Stimulated activated memory B cell treated with anti-CD40 and anti-IgM and Interleukin-4, amounts not matched to agents 10 μg/mL and 1 μg/mL and 100 μg/mL, for 72 hours (primary cell): ENCODE results near the gene KRI1.
A peak's percentile ranks its signal among the peaks of the same experiment; 100 is the strongest.
"Not testable (repeated sequence)": the region's sequence is repeated elsewhere in the genome, so short reads cannot be mapped to it uniquely, and the experiment has no call there.

Experiments
- ATAC-seq: fragments of 150-1000 bp; cut with Tn5 transposase; 2 replicates; pipeline ENCODE4 v1.10.0; 2021
- H3K27ac Mint-ChIP-seq: one replicate; pipeline ENCODE4 v1.8.0; 2022; ENCODE audit warnings: mild to moderate bottlenecking, mixed read lengths
- H3K27me3 Mint-ChIP-seq: one replicate; pipeline ENCODE4 v1.8.0; 2022; ENCODE audit warnings: mixed read lengths
- H3K36me3 Mint-ChIP-seq: one replicate; pipeline ENCODE4 v1.8.0; 2022; ENCODE audit warnings: mixed read lengths
- H3K4me1 Mint-ChIP-seq: one replicate; pipeline ENCODE4 v1.8.0; 2022; ENCODE audit warnings: mixed read lengths
- H3K4me3 Mint-ChIP-seq: one replicate; pipeline ENCODE4 v1.8.0; 2022; ENCODE audit warnings: mild to moderate bottlenecking, moderate library complexity, mixed read lengths
- H3K9me3 Mint-ChIP-seq: one replicate; pipeline ENCODE4 v1.8.0; 2022; ENCODE audit warnings: mixed read lengths

The KRI1 gene

DNA sequence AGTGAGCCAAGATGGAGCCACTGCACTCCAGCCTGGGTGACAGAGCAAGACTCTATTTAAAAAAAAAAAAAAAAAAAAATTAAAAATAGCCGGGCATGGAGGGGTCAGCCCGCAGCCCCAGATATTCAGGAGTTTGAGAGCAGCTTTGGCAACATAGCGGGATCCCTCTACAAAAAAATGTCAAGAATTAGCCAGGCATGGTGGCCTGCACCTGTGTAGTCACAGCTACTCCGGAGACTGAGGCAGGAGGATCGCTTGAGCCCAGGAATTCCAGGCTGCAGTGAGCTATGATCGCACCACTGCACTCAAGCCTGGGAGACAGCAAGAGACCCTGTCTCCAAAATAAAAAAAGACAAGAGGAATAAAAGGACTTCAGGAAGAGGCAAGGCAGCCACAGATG lies 20.6 kb upstream of the KRI1 start:
- no peak for ATAC-seq
- Mint-ChIP-seq H3K4me1 (peaks cover 28% of the 10 kb centered on the region), H3K36me3 (no peaks in the 10 kb centered on the region), H3K9me3 (peaks cover 6% of the 10 kb centered on the region), H3K27me3 (no peaks in the 10 kb centered on the region), H3K27ac (no peak overlapping the region), H3K4me3 (no peak overlapping the region)

DNA sequence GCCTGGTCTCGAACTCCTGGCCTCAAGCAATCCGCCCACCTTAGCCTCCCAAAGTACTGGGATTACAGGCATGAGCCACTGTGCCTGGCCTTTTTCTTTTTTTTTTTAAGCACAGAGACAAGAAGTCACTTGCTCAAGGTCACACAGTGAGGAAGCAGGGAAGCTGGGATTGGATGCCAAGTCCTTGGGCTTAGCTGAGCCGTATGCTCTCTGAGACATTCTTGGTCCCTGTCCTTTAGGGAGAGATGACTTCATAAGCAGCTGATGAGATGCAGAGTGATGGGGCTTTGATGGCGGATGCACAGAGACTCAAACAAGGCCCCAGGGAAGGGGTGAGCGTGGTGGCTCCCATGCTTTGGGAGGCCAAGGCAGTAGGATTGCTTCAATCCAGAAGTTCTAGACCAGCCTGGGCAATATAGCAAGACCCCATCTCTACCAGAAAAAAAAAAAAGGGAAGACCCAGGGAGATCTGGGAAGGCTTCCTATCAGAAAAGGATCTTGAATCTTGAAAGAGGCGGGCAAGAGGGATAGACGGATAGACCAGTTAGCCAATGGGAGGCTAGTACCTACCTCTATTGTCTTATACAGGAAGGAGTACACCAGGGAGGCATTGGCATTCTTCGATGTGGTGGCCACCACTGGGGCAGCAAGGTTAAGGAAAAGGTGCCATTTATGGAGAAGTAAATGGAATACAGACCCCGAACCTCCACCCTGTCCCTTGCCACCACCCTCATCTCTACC lies 17.4 kb upstream of the KRI1 start:
- Mint-ChIP-seq H3K9me3 (peaks cover 6% of the 10 kb centered on the region), H3K27me3 (no peaks in the 10 kb centered on the region), H3K4me3 (no peak overlapping the region), H3K36me3 (no peaks in the 10 kb centered on the region), H3K27ac (no peak overlapping the region), H3K4me1 (peaks cover 36% of the 10 kb centered on the region)
- no peak for ATAC-seq

DNA sequence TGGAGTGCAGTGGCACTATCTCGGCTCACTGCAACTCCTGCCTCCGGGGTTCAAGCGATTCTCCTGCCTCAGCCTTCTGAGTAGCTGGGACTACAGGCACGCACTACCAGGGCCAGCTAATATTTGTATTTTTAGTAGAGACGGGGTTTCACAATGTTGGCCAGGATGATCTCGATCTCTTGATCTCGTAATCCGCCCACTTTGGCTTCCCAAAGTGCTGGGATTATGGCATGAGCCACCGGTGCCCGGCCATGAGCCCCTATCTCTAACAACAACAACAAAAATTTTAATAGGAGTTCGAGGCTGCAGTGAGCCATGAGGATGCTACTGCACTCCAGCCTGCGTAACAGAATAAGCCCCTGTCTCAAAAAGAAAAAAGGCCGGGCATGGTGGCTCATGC lies 16.3 kb upstream of the KRI1 start:
- no peaks in the 10 kb centered on the region for H3K9me3 Mint-ChIP-seq
- no peaks in the 10 kb centered on the region for H3K36me3 Mint-ChIP-seq

DNA sequence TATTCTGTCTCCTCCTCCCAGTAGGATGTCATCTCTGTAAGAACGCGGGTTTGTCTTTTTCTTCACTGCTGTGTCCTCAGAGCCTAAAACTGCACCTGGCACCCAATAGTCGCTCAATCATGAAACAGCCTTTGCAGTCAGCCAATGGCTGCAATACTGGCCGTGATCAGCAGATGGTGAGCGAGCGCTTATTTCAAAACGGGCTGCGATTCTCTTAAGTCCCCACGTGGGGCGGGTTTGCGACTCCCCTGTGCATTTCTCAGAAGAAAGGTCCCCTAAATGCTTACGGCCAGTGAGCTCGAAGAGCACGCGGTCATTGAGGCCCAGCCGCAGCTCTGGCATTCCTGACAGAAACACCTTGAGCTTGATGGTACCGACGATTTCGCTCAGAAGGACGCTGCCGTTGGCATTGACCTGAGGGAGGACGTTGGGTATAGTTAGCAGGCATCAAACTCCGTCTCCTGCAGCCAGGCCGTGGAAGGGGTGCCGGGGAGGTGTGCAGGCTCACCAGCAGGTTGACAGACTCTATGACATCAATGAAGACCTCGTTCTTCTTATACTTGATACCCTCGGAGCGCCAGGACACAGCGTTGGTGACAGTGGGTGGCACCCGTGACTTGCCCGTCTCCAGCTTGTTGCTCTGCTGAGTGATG lies 15.3 kb upstream of the KRI1 start:
- H3K27ac Mint-ChIP-seq: no peak overlapping the region
- H3K4me3 Mint-ChIP-seq: peak overlapping the region; percentile 25
- no peaks in the 10 kb centered on the region for H3K36me3 Mint-ChIP-seq
- H3K9me3 Mint-ChIP-seq: no peaks in the 10 kb centered on the region
- ATAC-seq: peak; percentile 90
- H3K27me3 Mint-ChIP-seq: no peaks in the 10 kb centered on the region
- H3K4me1 Mint-ChIP-seq: peaks cover 27% of the 10 kb centered on the region

More for the DNA sequence above, 16.3 kb upstream of the KRI1 start:
- H3K27me3 Mint-ChIP-seq: no peaks in the 10 kb centered on the region
- ATAC-seq: no peak
- no peak overlapping the region for H3K27ac Mint-ChIP-seq
- peaks cover 27% of the 10 kb centered on the region for H3K4me1 Mint-ChIP-seq
- H3K4me3 Mint-ChIP-seq: no peak overlapping the region

DNA sequence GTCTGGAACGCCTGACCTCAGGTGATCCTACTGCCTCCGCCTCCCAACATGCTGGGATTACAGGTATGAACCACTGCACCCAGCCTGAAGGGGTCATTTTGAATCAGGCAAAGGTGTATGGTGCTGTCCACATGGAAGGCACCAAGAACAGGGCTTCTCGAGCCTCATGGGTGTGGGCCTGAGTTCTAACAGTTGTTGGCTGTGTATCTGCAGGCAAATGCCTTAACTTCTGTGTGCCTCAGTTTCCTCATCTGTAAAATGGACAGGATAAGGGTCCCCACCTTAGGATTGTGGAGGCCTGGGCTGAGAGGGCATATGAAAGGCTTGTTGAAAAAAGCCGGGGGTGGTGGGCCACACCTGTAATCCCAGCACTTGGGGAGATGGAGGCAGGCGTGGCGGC lies 12.1 kb upstream of the KRI1 start:
- no peaks in the 10 kb centered on the region for H3K36me3 Mint-ChIP-seq
- H3K27me3 Mint-ChIP-seq: no peaks in the 10 kb centered on the region
- no peaks in the 10 kb centered on the region for H3K9me3 Mint-ChIP-seq
- no peak for ATAC-seq
- peaks cover 13% of the 10 kb centered on the region for H3K4me1 Mint-ChIP-seq
- no peak overlapping the region for H3K4me3 Mint-ChIP-seq
- no peak overlapping the region for H3K27ac Mint-ChIP-seq

DNA sequence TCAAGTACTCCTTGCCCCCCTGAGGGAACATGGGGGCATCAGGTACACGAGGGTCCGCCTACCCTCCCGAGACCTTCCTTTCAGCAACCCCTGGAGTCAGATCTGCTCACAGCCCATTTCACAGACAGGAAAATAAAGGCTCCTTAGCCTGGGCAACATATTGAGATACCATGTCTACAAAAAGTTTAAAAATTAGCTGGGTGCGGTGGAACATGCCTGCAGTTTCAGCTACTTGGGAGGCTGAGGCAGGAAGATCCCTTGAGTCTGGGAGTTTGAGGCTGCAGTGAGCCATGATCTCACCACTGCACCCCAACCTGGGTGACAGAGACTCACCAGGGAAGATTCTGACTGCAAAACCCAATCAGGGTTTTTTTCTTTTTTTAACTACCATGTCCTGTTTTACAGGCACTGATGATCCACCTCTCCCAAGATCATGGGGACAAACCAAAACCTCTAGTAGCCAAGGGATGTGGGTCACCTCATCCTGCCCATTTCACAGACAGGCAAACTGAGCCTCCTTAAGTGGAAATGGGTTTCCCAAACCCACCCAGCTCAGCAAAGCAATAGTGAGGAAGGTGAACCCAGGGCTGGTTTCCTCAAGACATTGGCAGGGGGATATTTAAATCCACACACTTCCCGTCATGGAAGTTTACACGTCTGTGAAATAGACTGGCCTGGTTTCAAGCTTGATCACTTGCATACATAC lies 9.4 kb upstream of the KRI1 start:
- Mint-ChIP-seq H3K36me3 (no peaks in the 10 kb centered on the region), H3K27me3 (no peaks in the 10 kb centered on the region), H3K27ac (no peak overlapping the region), H3K9me3 (no peaks in the 10 kb centered on the region), H3K4me3 (no peak overlapping the region), H3K4me1 (peaks cover 15% of the 10 kb centered on the region)
- ATAC-seq: no peak

DNA sequence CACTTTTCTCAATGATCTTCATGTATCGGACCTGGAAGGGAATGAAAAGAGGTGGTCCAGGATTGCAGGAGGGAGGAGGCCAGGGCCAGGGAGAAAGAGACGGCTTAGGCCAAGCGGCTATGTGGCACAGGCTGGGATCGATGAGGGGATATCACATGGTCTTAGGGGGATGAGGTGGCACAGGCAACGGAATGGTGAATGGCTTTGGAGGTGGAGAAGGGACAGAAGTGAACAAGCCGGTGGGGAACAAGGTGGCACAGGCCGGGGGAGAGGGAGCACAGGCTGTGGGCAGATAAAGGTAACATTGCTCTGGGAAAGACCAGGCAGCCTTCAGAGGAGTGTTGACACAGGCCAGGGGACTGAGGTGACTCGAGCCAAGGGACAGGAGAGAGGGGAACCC lies 8.7 kb upstream of the KRI1 start:
- no peaks in the 10 kb centered on the region for H3K27me3 Mint-ChIP-seq
- ATAC-seq: no peak
- H3K4me3 Mint-ChIP-seq: no peak overlapping the region
- no peaks in the 10 kb centered on the region for H3K9me3 Mint-ChIP-seq
- no peak overlapping the region for H3K27ac Mint-ChIP-seq
- H3K36me3 Mint-ChIP-seq: no peaks in the 10 kb centered on the region
- peaks cover 17% of the 10 kb centered on the region for H3K4me1 Mint-ChIP-seq

DNA sequence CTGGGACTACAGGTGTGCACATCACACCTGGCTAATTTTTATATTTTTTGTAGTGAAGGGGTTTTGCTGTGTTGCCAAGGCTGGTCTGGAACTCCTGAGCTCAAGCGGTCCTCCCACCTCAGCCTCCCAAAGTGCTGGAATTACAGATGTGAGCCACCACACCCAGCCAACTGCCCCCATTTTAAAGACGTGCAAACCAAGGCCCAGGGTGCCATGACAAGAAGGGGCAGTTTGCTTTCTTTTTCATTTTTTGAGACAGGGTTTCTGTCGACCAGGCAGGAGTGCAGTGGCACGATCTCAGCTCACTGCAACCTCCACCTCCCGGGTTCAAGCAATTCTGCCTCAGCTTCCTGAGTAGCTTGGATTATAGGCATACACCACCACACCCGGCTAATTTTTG lies 8.0 kb upstream of the KRI1 start:
- ATAC-seq: not testable (repeated sequence)

DNA sequence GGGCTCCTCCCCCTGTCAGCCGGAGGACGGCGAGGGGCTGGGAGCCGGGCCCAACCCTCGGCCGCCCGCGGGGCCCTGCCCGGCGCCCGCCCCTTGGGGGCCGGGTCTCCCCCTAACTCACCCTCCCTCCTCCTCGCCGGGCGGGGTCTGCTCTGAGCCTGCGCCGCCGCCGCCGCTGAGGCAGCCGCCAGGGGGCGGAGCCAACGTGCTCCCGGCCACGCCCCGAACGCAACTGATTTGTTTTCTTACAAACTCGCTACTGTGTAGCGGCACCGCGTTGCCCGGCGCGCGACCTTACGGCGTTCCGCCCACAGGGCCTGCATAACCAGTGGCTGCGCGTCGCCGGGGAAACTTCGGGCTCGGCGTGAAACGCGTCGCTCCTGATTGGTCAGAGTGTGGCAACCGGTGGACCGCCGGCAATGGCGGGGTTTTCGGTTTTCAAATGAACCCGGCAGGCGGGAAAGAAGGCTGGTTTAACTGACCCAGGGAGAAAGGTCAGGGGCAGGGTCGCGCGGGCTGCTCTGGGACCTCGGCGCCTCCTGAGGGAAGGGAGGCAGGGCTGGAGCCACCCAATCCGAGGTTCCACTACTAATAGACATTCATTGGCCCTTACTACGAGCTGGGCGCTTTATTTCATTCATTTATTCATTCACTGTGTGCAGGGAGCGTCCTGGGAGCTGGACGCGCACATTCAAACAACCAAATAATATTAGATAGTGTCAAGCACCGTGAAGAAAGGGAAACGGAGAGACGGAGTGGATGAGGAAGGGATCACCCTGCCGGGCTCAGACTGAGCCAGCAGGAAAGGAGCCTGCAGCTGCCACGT lies 3.2 kb upstream of the KRI1 start, which contains the start of gene CDKN2D:
CDKN2D (minus strand) TSS at position 154 of the 826 bp plus-strand sequence. CDS start 326 bp downstream, outside the sequence.
- Mint-ChIP-seq H3K27me3 (no peaks in the 10 kb centered on the region), H3K4me3 (peak within 1 kb of the TSS; percentile 82), H3K4me1 (peaks cover 60% of the 10 kb centered on the region), H3K36me3 (no peaks in the 10 kb centered on the region), H3K27ac (peak within 1 kb of the TSS; percentile 86), H3K9me3 (no peaks in the 10 kb centered on the region)
- peak; percentile 88 for ATAC-seq

More for the DNA sequence above, 8.0 kb upstream of the KRI1 start:
- H3K36me3 Mint-ChIP-seq, H3K9me3 Mint-ChIP-seq, H3K27me3 Mint-ChIP-seq, H3K4me3 Mint-ChIP-seq, H3K27ac Mint-ChIP-seq: not testable (repeated sequence)
- peaks cover 23% of the 10 kb centered on the region for H3K4me1 Mint-ChIP-seq

DNA sequence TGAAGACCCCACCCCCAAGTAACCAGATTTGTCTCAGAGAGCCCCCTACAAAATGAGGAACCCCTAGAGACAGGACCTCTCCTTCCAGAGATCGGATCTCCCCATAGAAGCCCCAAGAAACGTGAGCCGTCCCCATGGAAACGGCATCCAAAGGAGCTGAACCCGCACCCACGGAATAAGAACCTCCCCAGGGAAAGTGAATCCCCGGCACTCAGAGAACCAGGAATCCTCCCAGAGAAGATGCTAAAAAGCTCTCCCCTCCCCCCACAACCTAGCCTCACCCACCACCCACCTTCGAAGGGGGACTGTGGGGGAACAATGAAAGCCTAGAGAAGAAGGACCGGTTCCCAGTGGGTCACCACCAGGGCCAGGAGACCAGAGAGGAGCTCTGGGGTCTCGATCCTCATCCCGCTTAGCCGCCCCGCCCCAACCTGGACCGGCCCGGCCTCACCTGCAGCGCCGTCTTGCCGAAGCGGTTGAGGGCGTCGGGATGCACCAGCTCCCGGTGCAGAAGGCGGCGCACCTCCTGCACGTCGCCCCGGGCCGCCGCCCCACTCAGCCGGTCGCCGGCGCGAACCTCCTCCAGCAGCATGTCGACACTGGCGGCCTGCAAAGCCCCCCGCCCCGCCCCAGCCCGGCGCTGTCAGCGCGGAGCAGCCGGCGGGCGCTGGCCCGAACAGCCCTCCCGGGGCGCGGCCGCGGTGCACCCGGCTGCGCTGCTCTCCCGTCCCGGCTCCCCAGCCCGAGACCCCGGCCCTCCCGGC lies 2.4 kb upstream of the KRI1 start:
- no peak for ATAC-seq
- peaks cover 60% of the 10 kb centered on the region for H3K4me1 Mint-ChIP-seq
- no peaks in the 10 kb centered on the region for H3K36me3 Mint-ChIP-seq
- H3K4me3 Mint-ChIP-seq: peak overlapping the region; percentile 82
- no peaks in the 10 kb centered on the region for H3K9me3 Mint-ChIP-seq
- H3K27ac Mint-ChIP-seq: peak overlapping the region; percentile 86
- H3K27me3 Mint-ChIP-seq: no peaks in the 10 kb centered on the region

DNA sequence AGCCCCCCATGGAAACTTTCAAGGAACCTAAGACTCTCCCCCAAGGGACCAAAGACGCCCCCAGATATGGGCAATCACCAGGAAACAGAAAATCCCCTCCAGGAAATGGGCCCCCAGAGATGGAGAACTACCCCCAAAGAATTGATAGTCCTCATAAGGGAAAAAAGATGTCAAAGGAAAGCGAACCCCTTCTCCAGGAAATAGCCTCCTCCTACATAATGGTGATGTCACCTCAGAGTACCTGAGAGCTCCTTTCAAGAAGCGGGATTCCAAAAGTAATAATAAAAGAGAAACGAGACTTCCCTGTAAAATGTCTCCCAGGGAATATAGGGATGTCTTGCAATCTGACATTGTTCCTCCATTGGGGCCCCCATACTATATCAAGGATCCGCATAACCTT lies 1.8 kb upstream of the KRI1 start:
- peak overlapping the region; percentile 82 for H3K4me3 Mint-ChIP-seq
- H3K9me3 Mint-ChIP-seq: no peaks in the 10 kb centered on the region
- peak overlapping the region; percentile 86 for H3K27ac Mint-ChIP-seq
- H3K27me3 Mint-ChIP-seq: no peaks in the 10 kb centered on the region
- peaks cover 59% of the 10 kb centered on the region for H3K4me1 Mint-ChIP-seq
- no peaks in the 10 kb centered on the region for H3K36me3 Mint-ChIP-seq
- no peak for ATAC-seq

DNA sequence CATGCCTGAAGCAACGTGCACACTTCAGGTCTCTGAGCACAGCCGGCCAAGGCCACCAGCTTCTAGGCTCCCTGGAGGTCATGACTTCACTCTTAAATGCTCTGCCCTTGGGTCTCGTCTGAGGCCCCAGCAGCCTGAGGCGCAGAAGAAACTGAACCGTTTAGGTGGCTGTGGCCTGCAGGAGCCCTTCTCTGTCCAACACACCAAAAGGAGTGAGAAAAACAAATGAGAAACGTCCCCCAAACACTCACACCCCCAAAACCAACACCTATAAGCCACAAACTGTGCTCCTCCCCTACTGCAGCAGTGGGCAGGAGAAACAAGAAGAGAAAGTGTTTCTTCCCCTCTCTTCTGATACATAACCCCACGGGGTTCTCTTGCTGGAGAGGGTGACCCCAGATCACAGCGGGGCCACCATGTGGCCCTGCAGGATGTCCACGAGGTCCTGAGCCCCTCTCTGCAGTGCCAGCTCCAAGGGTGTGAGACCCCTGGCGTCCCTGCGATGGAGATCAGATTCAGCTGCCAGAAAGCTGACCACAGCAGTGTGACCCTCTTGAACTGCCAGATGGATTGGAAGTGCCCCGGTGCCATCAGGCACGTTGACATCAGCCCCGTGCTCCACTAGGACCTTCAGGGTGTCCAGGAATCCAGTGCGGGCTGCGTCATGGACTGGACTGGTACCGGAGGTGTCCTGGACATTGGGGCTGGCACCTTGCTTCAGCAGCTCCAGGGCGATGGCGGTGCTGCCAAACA lies 1.0 kb upstream of the KRI1 start:
- peak overlapping the region; percentile 82 for H3K4me3 Mint-ChIP-seq

DNA sequence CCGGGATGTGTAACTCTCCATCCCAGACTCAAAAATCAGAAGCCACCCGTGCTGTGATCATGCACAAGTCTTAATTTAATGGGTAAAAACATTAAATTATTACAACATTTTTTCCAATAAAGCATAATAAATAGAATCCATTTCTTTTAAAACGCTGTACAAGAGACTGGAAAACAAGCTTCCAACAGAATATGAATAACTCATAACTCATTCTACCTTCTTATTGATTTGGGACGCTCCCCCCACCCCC lies 523 bp upstream of the KRI1 start:
- no peaks in the 10 kb centered on the region for H3K9me3 Mint-ChIP-seq
- no peaks in the 10 kb centered on the region for H3K27me3 Mint-ChIP-seq
- H3K36me3 Mint-ChIP-seq: peaks cover 5% of the 10 kb centered on the region
- peak overlapping the region; percentile 82 for H3K4me3 Mint-ChIP-seq
- H3K27ac Mint-ChIP-seq: peak overlapping the region; percentile 86
- no peak for ATAC-seq
- H3K4me1 Mint-ChIP-seq: peaks cover 50% of the 10 kb centered on the region

More for the DNA sequence above, 1.0 kb upstream of the KRI1 start:
- Mint-ChIP-seq H3K36me3 (peaks cover under 1% of the 10 kb centered on the region), H3K9me3 (no peaks in the 10 kb centered on the region), H3K27me3 (no peaks in the 10 kb centered on the region), H3K4me1 (peaks cover 50% of the 10 kb centered on the region), H3K27ac (peak overlapping the region; percentile 86)
- peak; percentile 45 for ATAC-seq

DNA sequence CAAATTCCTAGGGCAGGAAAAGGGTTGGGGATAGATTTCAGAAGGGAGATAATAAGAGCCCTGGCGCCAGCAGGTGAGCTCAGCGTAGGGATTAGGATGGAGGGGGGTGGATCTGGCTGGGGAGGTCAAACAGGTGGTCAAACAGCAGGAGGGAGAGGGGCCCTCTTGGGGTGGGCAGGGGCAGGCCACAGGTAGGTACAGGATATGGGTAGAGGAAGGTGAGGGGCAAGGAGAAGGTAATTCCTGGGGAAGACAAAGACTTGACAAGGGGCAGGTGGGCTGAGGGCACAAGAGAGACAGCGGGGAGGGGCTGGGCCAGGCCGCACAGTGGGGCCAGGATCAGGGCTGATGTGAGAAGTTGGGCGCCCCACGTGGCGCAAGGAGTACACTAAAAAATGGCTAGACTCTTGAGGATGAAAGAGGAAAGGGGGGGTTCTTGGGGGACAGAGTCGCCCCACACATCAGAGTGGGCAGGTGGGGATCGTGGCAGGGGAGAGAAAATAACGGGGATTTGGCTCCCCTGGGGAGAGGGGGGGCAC lies 713 bp downstream of the KRI1 start:
- H3K4me1 Mint-ChIP-seq: peaks cover 44% of the 10 kb centered on the region
- H3K9me3 Mint-ChIP-seq: no peaks in the 10 kb centered on the region
- H3K27me3 Mint-ChIP-seq: no peaks in the 10 kb centered on the region
- peak; percentile 17 for ATAC-seq
- peak overlapping the region; percentile 86 for H3K27ac Mint-ChIP-seq
- peaks cover 17% of the 10 kb centered on the region for H3K36me3 Mint-ChIP-seq
- peak overlapping the region; percentile 82 for H3K4me3 Mint-ChIP-seq
